ENCODE measurements around the gene NRSN1. TPM values are rescaled to one million over a fixed set of nuclear protein-coding genes. Genes with fewer than 3 reads are reported as not detected.

The NRSN1 gene, protein sequence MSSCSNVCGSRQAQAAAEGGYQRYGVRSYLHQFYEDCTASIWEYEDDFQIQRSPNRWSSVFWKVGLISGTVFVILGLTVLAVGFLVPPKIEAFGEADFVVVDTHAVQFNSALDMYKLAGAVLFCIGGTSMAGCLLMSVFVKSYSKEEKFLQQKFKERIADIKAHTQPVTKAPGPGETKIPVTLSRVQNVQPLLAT
- 0.42 TPM for polyA plus RNA-seq (2013, experiment 1 of 2)
- 0.43 TPM for polyA plus RNA-seq (2013, experiment 2 of 2)

- Histone ChIP-seq H3K4me2 (ENCODE audit: low read length) (peak within 1 kb of the TSS; percentile 71), H2BK120ac (ENCODE audit: low read depth, low read length) (no peak within 1 kb of the TSS), H2BK5ac (ENCODE audit: low read length) (no peak within 1 kb of the TSS), H3K23ac (ENCODE audit: low read length) (no peak within 1 kb of the TSS), H2AK5ac (ENCODE audit: low read length) (no peak within 1 kb of the TSS), H2BK15ac (replicated peaks; ENCODE audit: low read depth) (no peak within 1 kb of the TSS), H3K36me3 (ENCODE audit: control insufficient read depth, insufficient read depth, low read length) (no peaks in the 10 kb centered on the region), H3K79me1 (ENCODE audit: low read length) (no peaks in the 10 kb centered on the region), H3K4ac (ENCODE audit: low read depth, low read length) (no peak within 1 kb of the TSS), H3K18ac (ENCODE audit: low read length) (no peak within 1 kb of the TSS), H3K9ac (ENCODE audit: low read length) (no peak within 1 kb of the TSS), H4K8ac (ENCODE audit: low read depth, low read length) (no peak within 1 kb of the TSS), H3K27ac (ENCODE audit: low read depth, low read length) (no peak within 1 kb of the TSS), H3K27me3 (ENCODE audit: insufficient read depth, low read length, poor library complexity) (no peaks in the 10 kb centered on the region), H3K4me1 (ENCODE audit: control insufficient read depth, low read depth, low read length) (no peaks in the 10 kb centered on the region), H4K5ac (ENCODE audit: low read length) (no peak within 1 kb of the TSS), H3K4me3 (ENCODE audit: low read length) (no peak within 1 kb of the TSS), H3K56ac (ENCODE audit: low read length) (no peak within 1 kb of the TSS), H3K79me2 (ENCODE audit: control insufficient read depth, insufficient read depth, low read length) (no peaks in the 10 kb centered on the region)
- DNase-seq = peak; percentile 53
- no CpG with 5 or more reads among the region's 37 CpGs for WGBS (ENCODE audit: extremely low coverage, insufficient coverage, low lambda C conversion rate)
These were observed at the start of gene NRSN1 for GRCh38 chr6:24125980-24126379. TSS of gene NRSN1 (plus strand) at chr6:24126215. CDS start at chr6:24134328, 8,113 bp downstream.

- H3K23ac ChIP-seq (ENCODE audit: low read length) = no peak overlapping the region
- H4K5ac ChIP-seq (ENCODE audit: low read length) = no peak overlapping the region
- no peak overlapping the region for H3K4ac ChIP-seq (ENCODE audit: low read depth, low read length)
- H3K4me3 ChIP-seq (ENCODE audit: low read length) = no peak overlapping the region
- no peak overlapping the region for H3K4me2 ChIP-seq (ENCODE audit: low read length)
- no peak overlapping the region for H2BK15ac ChIP-seq (replicated peaks; ENCODE audit: low read depth)
- no peaks in the 10 kb centered on the region for H3K36me3 ChIP-seq (ENCODE audit: control insufficient read depth, insufficient read depth, low read length)
- no peak overlapping the region for H4K8ac ChIP-seq (ENCODE audit: low read depth, low read length)
- no peak overlapping the region for H2AK5ac ChIP-seq (ENCODE audit: low read length)
- H3K9ac ChIP-seq (ENCODE audit: low read length) = no peak overlapping the region
- no peak overlapping the region for H2BK120ac ChIP-seq (ENCODE audit: low read depth, low read length)
- no CpG with 5 or more reads among the region's 3 CpGs for WGBS (ENCODE audit: extremely low coverage, insufficient coverage, low lambda C conversion rate)
- H3K79me2 ChIP-seq (ENCODE audit: control insufficient read depth, insufficient read depth, low read length) = no peaks in the 10 kb centered on the region
- no peak overlapping the region for H3K56ac ChIP-seq (ENCODE audit: low read length)
- no peaks in the 10 kb centered on the region for H3K27me3 ChIP-seq (ENCODE audit: insufficient read depth, low read length, poor library complexity)
- no peak for DNase-seq
- H3K4me1 ChIP-seq (ENCODE audit: control insufficient read depth, low read depth, low read length) = no peaks in the 10 kb centered on the region
- no peak overlapping the region for H3K27ac ChIP-seq (ENCODE audit: low read depth, low read length)
- H3K79me1 ChIP-seq (ENCODE audit: low read length) = no peaks in the 10 kb centered on the region
- H3K18ac ChIP-seq (ENCODE audit: low read length) = no peak overlapping the region
- no peak overlapping the region for H2BK5ac ChIP-seq (ENCODE audit: low read length)
These were observed 47.8 kb upstream of the NRSN1 start for GRCh38 chr6:24078200-24078599.

GRCh38 chr6:24079076-24079475, 46.9 kb upstream of the NRSN1 start:
- Histone ChIP-seq H3K23ac (ENCODE audit: low read length) (no peak overlapping the region), H2BK15ac (replicated peaks; ENCODE audit: low read depth) (no peak overlapping the region), H3K27me3 (ENCODE audit: insufficient read depth, low read length, poor library complexity) (no peaks in the 10 kb centered on the region), H2BK5ac (ENCODE audit: low read length) (no peak overlapping the region), H3K4me2 (ENCODE audit: low read length) (no peak overlapping the region), H2BK120ac (ENCODE audit: low read depth, low read length) (no peak overlapping the region), H3K79me2 (ENCODE audit: control insufficient read depth, insufficient read depth, low read length) (no peaks in the 10 kb centered on the region), H3K56ac (ENCODE audit: low read length) (no peak overlapping the region), H3K18ac (ENCODE audit: low read length) (no peak overlapping the region), H3K36me3 (ENCODE audit: control insufficient read depth, insufficient read depth, low read length) (no peaks in the 10 kb centered on the region), H3K4me1 (ENCODE audit: control insufficient read depth, low read depth, low read length) (no peaks in the 10 kb centered on the region), H3K4ac (ENCODE audit: low read depth, low read length) (no peak overlapping the region), H4K5ac (ENCODE audit: low read length) (no peak overlapping the region), H4K8ac (ENCODE audit: low read depth, low read length) (no peak overlapping the region), H3K27ac (ENCODE audit: low read depth, low read length) (no peak overlapping the region), H3K79me1 (ENCODE audit: low read length) (no peaks in the 10 kb centered on the region), H3K9ac (ENCODE audit: low read length) (no peak overlapping the region), H2AK5ac (ENCODE audit: low read length) (no peak overlapping the region), H3K4me3 (ENCODE audit: low read length) (no peak overlapping the region)
- no peak for DNase-seq
- WGBS (ENCODE audit: extremely low coverage, insufficient coverage, low lambda C conversion rate) = no CpG with 5 or more reads among the region's 2 CpGs

GRCh38 chr6:24080711-24081110, 45.3 kb upstream of the NRSN1 start:
- Histone ChIP-seq H3K18ac (ENCODE audit: low read length) (no peak overlapping the region), H3K36me3 (ENCODE audit: control insufficient read depth, insufficient read depth, low read length) (no peaks in the 10 kb centered on the region), H3K9ac (ENCODE audit: low read length) (no peak overlapping the region), H2BK5ac (ENCODE audit: low read length) (no peak overlapping the region), H3K27me3 (ENCODE audit: insufficient read depth, low read length, poor library complexity) (no peaks in the 10 kb centered on the region), H3K56ac (ENCODE audit: low read length) (no peak overlapping the region), H3K79me2 (ENCODE audit: control insufficient read depth, insufficient read depth, low read length) (no peaks in the 10 kb centered on the region), H3K4me3 (ENCODE audit: low read length) (no peak overlapping the region), H3K4me1 (ENCODE audit: control insufficient read depth, low read depth, low read length) (no peaks in the 10 kb centered on the region), H2AK5ac (ENCODE audit: low read length) (no peak overlapping the region), H2BK120ac (ENCODE audit: low read depth, low read length) (no peak overlapping the region), H4K8ac (ENCODE audit: low read depth, low read length) (no peak overlapping the region), H2BK15ac (replicated peaks; ENCODE audit: low read depth) (no peak overlapping the region), H3K27ac (ENCODE audit: low read depth, low read length) (no peak overlapping the region), H3K4me2 (ENCODE audit: low read length) (no peak overlapping the region), H3K79me1 (ENCODE audit: low read length) (no peaks in the 10 kb centered on the region), H3K23ac (ENCODE audit: low read length) (no peak overlapping the region), H3K4ac (ENCODE audit: low read depth, low read length) (no peak overlapping the region), H4K5ac (ENCODE audit: low read length) (no peak overlapping the region)
- no peak for DNase-seq
- no CpG with 5 or more reads among the region's 1 CpG for WGBS (ENCODE audit: extremely low coverage, insufficient coverage, low lambda C conversion rate)

DNA sequence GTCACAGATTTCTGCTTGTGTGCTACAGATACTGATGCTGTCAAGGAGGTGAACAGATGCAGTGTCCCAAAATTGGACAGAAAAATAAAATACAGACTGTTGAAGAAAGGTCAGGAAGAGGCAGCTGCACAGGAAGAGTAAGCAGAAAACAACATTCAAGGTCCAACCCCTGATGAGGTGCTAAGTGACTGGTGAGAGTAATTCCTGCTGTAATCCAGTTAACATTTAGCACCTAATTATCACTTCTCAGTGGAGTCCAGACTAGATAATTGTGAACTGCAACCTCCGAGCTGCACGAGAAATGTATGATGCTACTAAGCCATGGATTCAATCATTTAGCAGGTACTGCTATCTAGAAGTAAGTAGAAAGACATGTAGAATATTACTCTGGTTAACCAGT, 36.3 kb upstream of the NRSN1 start:
- Histone ChIP-seq H2BK15ac (replicated peaks; ENCODE audit: low read depth) (no peak overlapping the region), H2BK120ac (ENCODE audit: low read depth, low read length) (no peak overlapping the region), H3K23ac (ENCODE audit: low read length) (no peak overlapping the region), H4K5ac (ENCODE audit: low read length) (no peak overlapping the region), H3K27me3 (ENCODE audit: insufficient read depth, low read length, poor library complexity) (peaks cover 12% of the 10 kb centered on the region), H3K9ac (ENCODE audit: low read length) (no peak overlapping the region), H3K79me2 (ENCODE audit: control insufficient read depth, insufficient read depth, low read length) (no peaks in the 10 kb centered on the region), H2AK5ac (ENCODE audit: low read length) (no peak overlapping the region), H3K27ac (ENCODE audit: low read depth, low read length) (no peak overlapping the region), H4K8ac (ENCODE audit: low read depth, low read length) (no peak overlapping the region), H3K4me2 (ENCODE audit: low read length) (no peak overlapping the region), H2BK5ac (ENCODE audit: low read length) (no peak overlapping the region), H3K79me1 (ENCODE audit: low read length) (no peaks in the 10 kb centered on the region), H3K18ac (ENCODE audit: low read length) (no peak overlapping the region), H3K56ac (ENCODE audit: low read length) (no peak overlapping the region), H3K36me3 (ENCODE audit: control insufficient read depth, insufficient read depth, low read length) (no peaks in the 10 kb centered on the region), H3K4me1 (ENCODE audit: control insufficient read depth, low read depth, low read length) (no peaks in the 10 kb centered on the region), H3K4ac (ENCODE audit: low read depth, low read length) (no peak overlapping the region), H3K4me3 (ENCODE audit: low read length) (no peak overlapping the region)
- peak; percentile 89 for DNase-seq
- WGBS (ENCODE audit: extremely low coverage, insufficient coverage, low lambda C conversion rate) = no CpG with 5 or more reads among the region's 2 CpGs

- no peak overlapping the region for H3K9ac ChIP-seq (ENCODE audit: low read length)
- H3K56ac ChIP-seq (ENCODE audit: low read length) = no peak overlapping the region
- no peaks in the 10 kb centered on the region for H3K36me3 ChIP-seq (ENCODE audit: control insufficient read depth, insufficient read depth, low read length)
- no peaks in the 10 kb centered on the region for H3K79me1 ChIP-seq (ENCODE audit: low read length)
- H2BK15ac ChIP-seq (replicated peaks; ENCODE audit: low read depth) = no peak overlapping the region
- no peak overlapping the region for H3K4me3 ChIP-seq (ENCODE audit: low read length)
- H3K4me2 ChIP-seq (ENCODE audit: low read length) = no peak overlapping the region
- H2AK5ac ChIP-seq (ENCODE audit: low read length) = no peak overlapping the region
- no peak for DNase-seq
- H3K18ac ChIP-seq (ENCODE audit: low read length) = no peak overlapping the region
- H3K27ac ChIP-seq (ENCODE audit: low read depth, low read length) = no peak overlapping the region
- no peak overlapping the region for H2BK5ac ChIP-seq (ENCODE audit: low read length)
- WGBS (ENCODE audit: extremely low coverage, insufficient coverage, low lambda C conversion rate) = no CpG with 5 or more reads among the region's 3 CpGs
- H3K79me2 ChIP-seq (ENCODE audit: control insufficient read depth, insufficient read depth, low read length) = no peaks in the 10 kb centered on the region
- no peak overlapping the region for H4K8ac ChIP-seq (ENCODE audit: low read depth, low read length)
- H4K5ac ChIP-seq (ENCODE audit: low read length) = no peak overlapping the region
- H3K4ac ChIP-seq (ENCODE audit: low read depth, low read length) = no peak overlapping the region
- peaks cover 13% of the 10 kb centered on the region for H3K27me3 ChIP-seq (ENCODE audit: insufficient read depth, low read length, poor library complexity)
- H3K4me1 ChIP-seq (ENCODE audit: control insufficient read depth, low read depth, low read length) = no peaks in the 10 kb centered on the region
- no peak overlapping the region for H2BK120ac ChIP-seq (ENCODE audit: low read depth, low read length)
- no peak overlapping the region for H3K23ac ChIP-seq (ENCODE audit: low read length)
These were observed 33.6 kb upstream of the NRSN1 start for GRCh38 chr6:24092407-24092806.
